ENCODE data around the gene PEX5L.

DNA sequence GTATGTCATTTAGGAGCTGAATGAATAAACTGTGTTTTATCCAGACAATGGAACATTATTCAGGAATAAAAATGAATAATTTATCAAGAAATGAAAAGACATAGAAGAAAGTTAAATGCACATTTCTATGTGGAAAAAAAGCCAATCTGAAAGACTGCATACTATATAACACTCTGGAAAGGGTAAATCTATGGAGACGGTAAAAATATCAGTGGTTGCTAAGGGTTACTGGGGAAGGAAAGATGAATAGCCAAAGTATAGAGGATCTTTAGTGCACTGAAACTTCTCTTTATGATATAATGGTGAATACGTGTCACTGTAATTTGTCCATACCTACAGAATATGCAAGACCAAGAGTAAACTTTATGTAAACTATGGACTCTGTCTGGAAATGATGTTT, 46.0 kb upstream of the PEX5L start:
- TF ChIP-seq, protein P1, sequence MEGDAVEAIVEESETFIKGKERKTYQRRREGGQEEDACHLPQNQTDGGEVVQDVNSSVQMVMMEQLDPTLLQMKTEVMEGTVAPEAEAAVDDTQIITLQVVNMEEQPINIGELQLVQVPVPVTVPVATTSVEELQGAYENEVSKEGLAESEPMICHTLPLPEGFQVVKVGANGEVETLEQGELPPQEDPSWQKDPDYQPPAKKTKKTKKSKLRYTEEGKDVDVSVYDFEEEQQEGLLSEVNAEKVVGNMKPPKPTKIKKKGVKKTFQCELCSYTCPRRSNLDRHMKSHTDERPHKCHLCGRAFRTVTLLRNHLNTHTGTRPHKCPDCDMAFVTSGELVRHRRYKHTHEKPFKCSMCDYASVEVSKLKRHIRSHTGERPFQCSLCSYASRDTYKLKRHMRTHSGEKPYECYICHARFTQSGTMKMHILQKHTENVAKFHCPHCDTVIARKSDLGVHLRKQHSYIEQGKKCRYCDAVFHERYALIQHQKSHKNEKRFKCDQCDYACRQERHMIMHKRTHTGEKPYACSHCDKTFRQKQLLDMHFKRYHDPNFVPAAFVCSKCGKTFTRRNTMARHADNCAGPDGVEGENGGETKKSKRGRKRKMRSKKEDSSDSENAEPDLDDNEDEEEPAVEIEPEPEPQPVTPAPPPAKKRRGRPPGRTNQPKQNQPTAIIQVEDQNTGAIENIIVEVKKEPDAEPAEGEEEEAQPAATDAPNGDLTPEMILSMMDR (IDR thresholded peaks at IDR 0.05; ENCODE audit: poor library complexity, severe bottlenecking), result no peak
- no peak for TF ChIP-seq TAF1 (IDR thresholded peaks at IDR 0.05; ENCODE audit: low read depth)
